ENCODE data around the gene GCSH. TPM values are rescaled to one million over a fixed set of nuclear protein-coding genes. Genes with fewer than 3 reads are reported as not detected.
A peak's percentile ranks its signal among the peaks of the same experiment; 100 is the strongest.

The GCSH gene
- total RNA-seq (2016; rRNA removed; fragmentation: Illumina TruSeq; extraction: Trizol) (103 and 117 TPM in 2 replicates), polyA plus RNA-seq (2011; rRNA removed) (23.5 and 35.9 TPM in 2 replicates), polyA minus RNA-seq (2011; rRNA and poly(A)+ RNA removed; ENCODE audit: low replicate concordance) (4.9 and 6.7 TPM in 2 replicates), Bru-seq, nascent RNA (percentile 88 among the genes with signal in this experiment), BruChase-seq, experiment 1, labeled RNA remaining after a 6-hour chase (percentile 87 among the genes with signal in this experiment), BruChase-seq, experiment 2, labeled RNA remaining after a 2-hour chase (percentile 85 among the genes with signal in this experiment)
- total RNA-seq (2016; cell fraction: cytosol; rRNA removed; fragmentation: Illumina TruSeq; extraction: Trizol; ENCODE audit: low read depth), result 84.9 and 85.5 TPM in 2 replicates
- total RNA-seq (2016; cell fraction: insoluble cytoplasmic fraction; rRNA removed; fragmentation: Illumina TruSeq; extraction: Trizol), result 106 and 120 TPM in 2 replicates
- total RNA-seq (2016; cell fraction: membrane; rRNA removed; fragmentation: Illumina TruSeq; extraction: Trizol), result 113 and 134 TPM in 2 replicates
- 71.3 and 72.1 TPM in 2 replicates for total RNA-seq (2016; cell fraction: nucleus; rRNA removed; fragmentation: Illumina TruSeq; extraction: Trizol)
- polyA plus RNA-seq (2011; cell fraction: cytosol; rRNA removed), result 20.5 and 24.4 TPM in 2 replicates
- polyA plus RNA-seq (2011; cell fraction: nucleus; rRNA removed), result 8.8 and 13.9 TPM in 2 replicates
- polyA plus RNA-seq (2012), result 56.2 and 79.0 TPM in 2 replicates
- polyA plus RNA-seq (2016; cell fraction: cytosol; fragmentation: Illumina TruSeq; extraction: Trizol; ENCODE audit: low read depth), result 230 and 257 TPM in 2 replicates
- 211 and 234 TPM in 2 replicates for polyA plus RNA-seq (2016; cell fraction: insoluble cytoplasmic fraction; fragmentation: Illumina TruSeq; extraction: Trizol; ENCODE audit: low read depth)
- polyA plus RNA-seq (2016; cell fraction: membrane; fragmentation: Illumina TruSeq; extraction: Trizol; ENCODE audit: low read depth), result 224 and 230 TPM in 2 replicates
- polyA plus RNA-seq (2016; cell fraction: nucleus; fragmentation: Illumina TruSeq; extraction: Trizol; ENCODE audit: insufficient read depth, low read depth), result 155 and 164 TPM in 2 replicates
- 17.2 and 17.8 TPM in 2 replicates for polyA minus RNA-seq (2011; cell fraction: cytosol; rRNA and poly(A)+ RNA removed)
- 21.4 and 23.0 TPM in 2 replicates for polyA minus RNA-seq (2011; cell fraction: nucleus; rRNA and poly(A)+ RNA removed)
- long read RNA-seq, experiment 1, transcript GCSH-201 (5 exons, 1,597 nt), result major isoform, 231 of 245 reads
- long read RNA-seq, experiment 1, partial matches to known transcripts, result 0 of 245 reads
- long read RNA-seq, experiment 1, other reads (novel, unspliced or antisense), result 5 of 245 reads
- long read RNA-seq, experiment 2, transcript GCSH-203 (4 exons, 975 nt), result minor isoform, 6 of 123 reads
- long read RNA-seq, experiment 2, transcript GCSH-201 (5 exons, 1,597 nt), result major isoform, 94 of 123 reads
- long read RNA-seq, experiment 2, partial matches to known transcripts, result 1 of 123 reads
- long read RNA-seq, experiment 2, other reads (novel, unspliced or antisense), result 16 of 123 reads

DNA sequence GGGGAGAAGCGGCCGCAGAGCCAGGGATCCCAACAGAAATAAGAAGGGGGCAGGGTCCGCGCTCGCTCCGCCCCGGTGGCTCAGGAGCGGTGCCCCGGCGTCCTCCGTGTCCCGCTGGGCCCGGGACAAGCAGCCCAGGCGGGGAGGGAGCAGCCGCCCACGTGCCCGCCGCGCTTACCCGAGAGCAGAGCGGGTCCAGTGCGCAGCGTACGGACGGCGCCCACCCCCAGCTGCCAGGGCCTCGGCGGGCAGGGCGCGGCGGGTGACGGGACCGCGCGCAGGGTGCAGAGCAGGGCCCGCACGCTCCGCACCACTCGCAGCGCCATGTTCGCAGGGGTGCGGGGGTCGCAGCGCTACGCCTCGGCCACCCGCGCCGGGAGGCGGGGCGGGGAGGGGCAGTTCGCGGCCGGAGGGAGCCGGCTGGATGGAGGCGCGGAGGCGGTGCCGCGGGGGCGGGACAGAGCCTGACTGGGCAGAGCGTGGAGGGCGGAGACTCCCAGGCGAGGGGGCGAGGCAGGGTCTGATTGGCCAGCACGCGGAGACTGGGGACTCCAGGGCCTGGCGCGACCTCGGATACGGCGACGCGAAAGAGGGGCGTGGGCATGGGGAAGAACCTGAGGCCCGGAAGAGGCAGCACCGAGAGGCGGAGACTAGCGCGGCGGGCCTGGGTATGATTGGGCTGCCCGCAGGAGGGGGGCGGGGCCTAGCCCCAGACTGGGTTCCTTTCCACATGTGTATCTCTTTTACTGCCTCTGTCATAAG lies at the start of gene GCSH:
TSS of gene GCSH (minus strand) at position 443 of the 762 bp plus-strand sequence. CDS start at position 326, 117 bp downstream.
- in situ Hi-C loops (cut with HindIII; ENCODE audit: extremely low pct_ligation_motif_present, low pct_unique_long_range_greater_than_20kb), result no loop called here
- 0% methylated on average over 20 of the region's 83 CpGs for WGBS (ENCODE audit: low lambda C conversion rate)
- no TSS peak for BruUV-seq (replicated peaks)
- Histone ChIP-seq H3K79me2 (ENCODE audit: insufficient read depth, low read length) (peaks cover 43% of the 10 kb centered on the region), H3K9me3 (ENCODE audit: low read length) (no peaks in the 10 kb centered on the region), H3K27ac (ENCODE audit: extremely low read length, insufficient read depth, low read length) (peak within 1 kb of the TSS; percentile 88), H3K36me3 (replicated peaks in 1 of 2; ENCODE audit: control insufficient read depth in 1 of 2, insufficient read depth in 2 of 2, low read length in 2 of 2) (peaks cover 0 to 2% of the 10 kb centered on the region in 2 experiments; a peak in 1 of 5 replicates), H3K4me2 (ENCODE audit: low read depth, low read length) (peak within 1 kb of the TSS; percentile 78), H3K27me3 (ENCODE audit: control insufficient read depth in 1 of 2, insufficient read depth in 2 of 2, low read length in 2 of 2) (no peaks in the 10 kb centered on the region; a peak in 1 of 5 replicates), H3K4me3 (replicated peaks in 1 of 3; ENCODE audit: insufficient read depth in 1 of 3, low read depth in 2 of 3, low read length in 3 of 3) (peak within 1 kb of the TSS; percentile 75 to 86 (median 83)), H3K4me1 (ENCODE audit: insufficient read depth, low read length) (peaks cover 52% of the 10 kb centered on the region), H4K20me1 (ENCODE audit: insufficient read depth, low read length) (no peaks in the 10 kb centered on the region; the same call in 1 of the 2 replicates), H2AFZ (ENCODE audit: low read length) (peak within 1 kb of the TSS; percentile 68), H3K9ac (ENCODE audit: insufficient read depth, low read depth, low read length) (peak within 1 kb of the TSS; percentile 85)
- ATAC-seq, result peak; percentile 98
- peak; percentile 98 for FAIRE-seq
- intact Hi-C loops (cut with micrococcal nuclease; ENCODE audit: unreplicated experiment), result loop anchor here (1.0 to 5.0 kb wide), 4 partner anchors 20 to 219 kb away; partner anchors contain the start of genes ATMIN, CENPN and CMC2
- peak; percentile 98 for DNase-seq (ENCODE audit: low spot score)
- CTCF ChIA-PET (ENCODE audit: low intra/inter-chr PET ratio, low total read pairs), result no interaction called here
- POLR2A ChIA-PET, result no interaction called here
- TF ChIP-seq RBFOX2 (IDR thresholded peaks at IDR 0.05; ENCODE audit: low read depth, low read length) (peak; percentile 93), TMF1 (CRISPR knock-in tag; IDR thresholded peaks at IDR 0.05; ENCODE audit: low read depth) (no peak), POLR2AphosphoS5 (IDR thresholded peaks at IDR 0.05; ENCODE audit: low read depth, low read length) (peak; percentile 65), SKI (IDR thresholded peaks at IDR 0.05; ENCODE audit: partially characterized antibody) (peak; percentile 61), PHF21A (CRISPR knock-in tag; IDR thresholded peaks at IDR 0.05) (peak; percentile 75), ZNF367 (CRISPR knock-in tag; IDR thresholded peaks at IDR 0.05; ENCODE audit: borderline replicate concordance) (no peak; the same call in 1 of the 2 replicates), NR2F6 (IDR thresholded peaks at IDR 0.05) (no peak), NR2F6 (CRISPR knock-in tag; IDR thresholded peaks at IDR 0.05) (no peak; the same call in 1 of the 2 replicates), SIN3B (IDR thresholded peaks at IDR 0.05; ENCODE audit: low read length) (no peak), ZNF772 (CRISPR knock-in tag; IDR thresholded peaks at IDR 0.05) (peak; percentile 66; the same call in 1 of the 2 replicates), ZNF17 (CRISPR knock-in tag; IDR thresholded peaks at IDR 0.05) (no peak), PHF8 (CRISPR knock-in tag; IDR thresholded peaks at IDR 0.05) (peak; percentile 64)
- TF ChIP-seq, protein P1, sequence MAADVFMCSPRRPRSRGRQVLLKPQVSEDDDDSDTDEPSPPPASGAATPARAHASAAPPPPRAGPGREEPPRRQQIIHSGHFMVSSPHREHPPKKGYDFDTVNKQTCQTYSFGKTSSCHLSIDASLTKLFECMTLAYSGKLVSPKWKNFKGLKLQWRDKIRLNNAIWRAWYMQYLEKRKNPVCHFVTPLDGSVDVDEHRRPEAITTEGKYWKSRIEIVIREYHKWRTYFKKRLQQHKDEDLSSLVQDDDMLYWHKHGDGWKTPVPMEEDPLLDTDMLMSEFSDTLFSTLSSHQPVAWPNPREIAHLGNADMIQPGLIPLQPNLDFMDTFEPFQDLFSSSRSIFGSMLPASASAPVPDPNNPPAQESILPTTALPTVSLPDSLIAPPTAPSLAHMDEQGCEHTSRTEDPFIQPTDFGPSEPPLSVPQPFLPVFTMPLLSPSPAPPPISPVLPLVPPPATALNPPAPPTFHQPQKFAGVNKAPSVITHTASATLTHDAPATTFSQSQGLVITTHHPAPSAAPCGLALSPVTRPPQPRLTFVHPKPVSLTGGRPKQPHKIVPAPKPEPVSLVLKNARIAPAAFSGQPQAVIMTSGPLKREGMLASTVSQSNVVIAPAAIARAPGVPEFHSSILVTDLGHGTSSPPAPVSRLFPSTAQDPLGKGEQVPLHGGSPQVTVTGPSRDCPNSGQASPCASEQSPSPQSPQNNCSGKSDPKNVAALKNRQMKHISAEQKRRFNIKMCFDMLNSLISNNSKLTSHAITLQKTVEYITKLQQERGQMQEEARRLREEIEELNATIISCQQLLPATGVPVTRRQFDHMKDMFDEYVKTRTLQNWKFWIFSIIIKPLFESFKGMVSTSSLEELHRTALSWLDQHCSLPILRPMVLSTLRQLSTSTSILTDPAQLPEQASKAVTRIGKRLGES (CRISPR knock-in tag; IDR thresholded peaks at IDR 0.05; ENCODE audit: borderline replicate concordance), result no peak
- TF ChIP-seq, protein P2, sequence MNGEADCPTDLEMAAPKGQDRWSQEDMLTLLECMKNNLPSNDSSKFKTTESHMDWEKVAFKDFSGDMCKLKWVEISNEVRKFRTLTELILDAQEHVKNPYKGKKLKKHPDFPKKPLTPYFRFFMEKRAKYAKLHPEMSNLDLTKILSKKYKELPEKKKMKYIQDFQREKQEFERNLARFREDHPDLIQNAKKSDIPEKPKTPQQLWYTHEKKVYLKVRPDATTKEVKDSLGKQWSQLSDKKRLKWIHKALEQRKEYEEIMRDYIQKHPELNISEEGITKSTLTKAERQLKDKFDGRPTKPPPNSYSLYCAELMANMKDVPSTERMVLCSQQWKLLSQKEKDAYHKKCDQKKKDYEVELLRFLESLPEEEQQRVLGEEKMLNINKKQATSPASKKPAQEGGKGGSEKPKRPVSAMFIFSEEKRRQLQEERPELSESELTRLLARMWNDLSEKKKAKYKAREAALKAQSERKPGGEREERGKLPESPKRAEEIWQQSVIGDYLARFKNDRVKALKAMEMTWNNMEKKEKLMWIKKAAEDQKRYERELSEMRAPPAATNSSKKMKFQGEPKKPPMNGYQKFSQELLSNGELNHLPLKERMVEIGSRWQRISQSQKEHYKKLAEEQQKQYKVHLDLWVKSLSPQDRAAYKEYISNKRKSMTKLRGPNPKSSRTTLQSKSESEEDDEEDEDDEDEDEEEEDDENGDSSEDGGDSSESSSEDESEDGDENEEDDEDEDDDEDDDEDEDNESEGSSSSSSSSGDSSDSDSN (CRISPR knock-in tag; IDR thresholded peaks at IDR 0.05), result peak; percentile 99
